HG02610 (cell line): ENCODE data around the gene TNNI3K.

Source experiments
- ATAC-seq: cut with Tn5 transposase; IDR thresholded peaks from one replicate; pipeline ENCODE4 v1.9.1; 2021; ENCODE audit warnings: mild to moderate bottlenecking, moderate library complexity; ENCODE audit not compliant: unreplicated experiment

The TNNI3K gene

GRCh38 chr1:74429580-74429979 is 194.4 kb downstream of the TNNI3K start:
- no peak for ATAC-seq

- no peak for ATAC-seq
Observed at GRCh38 chr1:74430342-74430934, 195.3 kb downstream of the TNNI3K start.

- ATAC-seq, result no peak
Observed at GRCh38 chr1:74431531-74431930, 196.3 kb downstream of the TNNI3K start.

- ATAC-seq, result no peak
Observed at GRCh38 chr1:74432325-74432724, 197.1 kb downstream of the TNNI3K start.

GRCh38 chr1:74434321-74434720 is 199.1 kb downstream of the TNNI3K start:
- ATAC-seq, result no peak

- ATAC-seq, result no peak
Observed at GRCh38 chr1:74436078-74436477, 200.9 kb downstream of the TNNI3K start.

GRCh38 chr1:74437035-74437434 is 201.8 kb downstream of the TNNI3K start:
- ATAC-seq, result no peak

- no peak for ATAC-seq
Observed at GRCh38 chr1:74452035-74452434, 216.8 kb downstream of the TNNI3K start.

- no peak for ATAC-seq
Observed at GRCh38 chr1:74453277-74453676, 218.1 kb downstream of the TNNI3K start.

GRCh38 chr1:74455390-74455789 is 220.2 kb downstream of the TNNI3K start:
- ATAC-seq, result no peak

- no peak for ATAC-seq
Observed at GRCh38 chr1:74457253-74457652, 222.1 kb downstream of the TNNI3K start.

- ATAC-seq, result peak; percentile 96
Observed at GRCh38 chr1:74463333-74463988, 228.3 kb downstream of the TNNI3K start.

GRCh38 chr1:74464037-74464436 is 228.8 kb downstream of the TNNI3K start:
- ATAC-seq, result no peak

- no peak for ATAC-seq
Observed at GRCh38 chr1:74465193-74465681, 230.1 kb downstream of the TNNI3K start.

GRCh38 chr1:74467786-74468377 is 232.7 kb downstream of the TNNI3K start:
- ATAC-seq, result no peak

- ATAC-seq, result peak; percentile 61
Observed at GRCh38 chr1:74468982-74469603, 233.9 kb downstream of the TNNI3K start.

GRCh38 chr1:74470251-74470650 is 235.1 kb downstream of the TNNI3K start:
- no peak for ATAC-seq

- no peak for ATAC-seq
Observed at GRCh38 chr1:74470936-74471335, 235.7 kb downstream of the TNNI3K start.

- ATAC-seq, result no peak
Observed at GRCh38 chr1:74471470-74471869, 236.3 kb downstream of the TNNI3K start.

- no peak for ATAC-seq
Observed at GRCh38 chr1:74474585-74474984, 239.4 kb downstream of the TNNI3K start.

GRCh38 chr1:74478979-74479378 is 243.8 kb downstream of the TNNI3K start:
- ATAC-seq, result no peak

GRCh38 chr1:74480068-74480467 is 244.9 kb downstream of the TNNI3K start:
- no peak for ATAC-seq
